Fibroblast of lung (primary cell): ENCODE results near the gene AP2B1. TPM values are rescaled to one million over a fixed set of nuclear protein-coding genes. Genes with fewer than 3 reads are reported as not detected.

Experiments
- DNase-seq, 2 donors: peaks; one replicate each; pipeline versions ENCODE4 v3.0.0 to v3.0.0-alpha.2; 2010; ENCODE audit warnings: low read depth in 2 of 2
- H2AFZ ChIP-seq: 2 replicates; pipeline ENCODE4 v1.5.1; 2012; ENCODE audit warnings: low read length, control low read depth, inconsistent platforms
- H3K27ac ChIP-seq: 2 replicates; pipeline ENCODE4 v1.5.1; 2011; ENCODE audit warnings: low read length, control low read depth; ENCODE audit not compliant: insufficient read depth
- H3K27me3 ChIP-seq: 2 replicates; pipeline ENCODE4 v1.5.1; 2011; ENCODE audit warnings: mild to moderate bottlenecking, low read length; ENCODE audit not compliant: control insufficient read depth, insufficient read depth
- H3K36me3 ChIP-seq: 2 replicates; pipeline ENCODE4 v1.5.1; 2011; ENCODE audit warnings: low read length; ENCODE audit not compliant: control insufficient read depth, insufficient read depth
- H3K4me1 ChIP-seq: 2 replicates; pipeline ENCODE4 v1.5.1; 2011; ENCODE audit warnings: low read length; ENCODE audit not compliant: control insufficient read depth, insufficient read depth; ENCODE audit errors: extremely low read depth
- H3K4me2 ChIP-seq: 2 replicates; pipeline ENCODE4 v1.5.1; 2011; ENCODE audit warnings: low read length, control low read depth; ENCODE audit not compliant: insufficient read depth; ENCODE audit errors: extremely low read depth
- H3K4me3 ChIP-seq, 4 experiments: fragments of 200-600 bp in 1 of 4; sonication (generic) in 1 of 4; replicated peaks in 1 of 4; 2 replicates each; pipeline ENCODE4 v1.5.1; 2011 to 2016; ENCODE audit warnings: low read length in 4 of 4, low read depth in 3 of 4, mild to moderate bottlenecking in 3 of 4, control low read depth in 2 of 4, inconsistent platforms in 1 of 4, mixed read lengths in 1 of 4; ENCODE audit not compliant: insufficient read depth in 1 of 4; ENCODE audit errors: control extremely low read depth in 1 of 4
- H3K79me2 ChIP-seq: 2 replicates; pipeline ENCODE4 v1.5.1; 2012; ENCODE audit warnings: mild to moderate bottlenecking, low read length, inconsistent platforms; ENCODE audit not compliant: control insufficient read depth, insufficient read depth
- H3K9ac ChIP-seq: 2 replicates; pipeline ENCODE4 v1.5.1; 2011; ENCODE audit warnings: mild to moderate bottlenecking, low read length, control low read depth; ENCODE audit not compliant: insufficient read depth
- H3K9me3 ChIP-seq: 2 replicates; pipeline ENCODE4 v1.5.1; 2012; ENCODE audit warnings: low read depth, low read length; ENCODE audit not compliant: control insufficient read depth, insufficient read depth
- H4K20me1 ChIP-seq: 2 replicates; pipeline ENCODE4 v1.5.1; 2011; ENCODE audit warnings: low read length; ENCODE audit not compliant: control insufficient read depth, insufficient read depth; ENCODE audit errors: extremely low read depth
- EZH2 ChIP-seq: IDR thresholded peaks from 2 replicates; pipeline ENCODE4 v1.5.1; 2012; ENCODE audit warnings: low read length, control low read depth, mild to moderate bottlenecking; ENCODE audit errors: missing control alignments
- polyA plus RNA-seq, 2 donors: library from polyadenylated mRNA; depleted of rRNA in 1 of 2; stranded (reverse) in 1 of 2; unstranded in 1 of 2; fragments of >200 nt; gene quantifications; 2 replicates each; pipeline ENCODE4 v1.2.1, GENCODE V29; 2011 to 2012; ENCODE audit warnings: missing spikeins in 1 of 2
- total RNA-seq: library from RNA; depleted of rRNA; stranded (reverse); fragments of >200 nt; gene quantifications from 2 replicates; pipeline ENCODE4 v1.2.1, GENCODE V29; 2014
- TF ChIP-seq, protein P1 (sequence below), 2 donors: IDR thresholded peaks in 1 of 2; conservative IDR thresholded peaks in 1 of 2; 1 replicate in 1 of 2; 2 replicates in 1 of 2; pipeline ENCODE4 v1.5.1; 2011 to 2012; ENCODE audit warnings: low read length in 2 of 2, control low read depth in 1 of 2, inconsistent platforms in 1 of 2, low read depth in 1 of 2, mild to moderate bottlenecking in 1 of 2

The AP2B1 gene
- total and polyA plus RNA-seq, 2 donors (not counting 1 experiment from before 2014, with no cell fraction given) = 109 to 236 TPM

GRCh38 chr17:35708951-35709350 is 121.8 kb downstream of the AP2B1 start:
- Histone ChIP-seq H4K20me1 (no peaks in the 10 kb centered on the region), H3K4me1 (peaks cover 5% of the 10 kb centered on the region)
- TF ChIP-seq, protein P1, sequence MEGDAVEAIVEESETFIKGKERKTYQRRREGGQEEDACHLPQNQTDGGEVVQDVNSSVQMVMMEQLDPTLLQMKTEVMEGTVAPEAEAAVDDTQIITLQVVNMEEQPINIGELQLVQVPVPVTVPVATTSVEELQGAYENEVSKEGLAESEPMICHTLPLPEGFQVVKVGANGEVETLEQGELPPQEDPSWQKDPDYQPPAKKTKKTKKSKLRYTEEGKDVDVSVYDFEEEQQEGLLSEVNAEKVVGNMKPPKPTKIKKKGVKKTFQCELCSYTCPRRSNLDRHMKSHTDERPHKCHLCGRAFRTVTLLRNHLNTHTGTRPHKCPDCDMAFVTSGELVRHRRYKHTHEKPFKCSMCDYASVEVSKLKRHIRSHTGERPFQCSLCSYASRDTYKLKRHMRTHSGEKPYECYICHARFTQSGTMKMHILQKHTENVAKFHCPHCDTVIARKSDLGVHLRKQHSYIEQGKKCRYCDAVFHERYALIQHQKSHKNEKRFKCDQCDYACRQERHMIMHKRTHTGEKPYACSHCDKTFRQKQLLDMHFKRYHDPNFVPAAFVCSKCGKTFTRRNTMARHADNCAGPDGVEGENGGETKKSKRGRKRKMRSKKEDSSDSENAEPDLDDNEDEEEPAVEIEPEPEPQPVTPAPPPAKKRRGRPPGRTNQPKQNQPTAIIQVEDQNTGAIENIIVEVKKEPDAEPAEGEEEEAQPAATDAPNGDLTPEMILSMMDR (conservative IDR thresholded peaks at IDR 0.05 in 1 of 2, IDR thresholded peaks at IDR 0.05 in 1 of 2; ENCODE audit: low read depth in 1 of 2, low read length in 2 of 2) = no peak
- TF ChIP-seq EZH2 = no peak

DNA sequence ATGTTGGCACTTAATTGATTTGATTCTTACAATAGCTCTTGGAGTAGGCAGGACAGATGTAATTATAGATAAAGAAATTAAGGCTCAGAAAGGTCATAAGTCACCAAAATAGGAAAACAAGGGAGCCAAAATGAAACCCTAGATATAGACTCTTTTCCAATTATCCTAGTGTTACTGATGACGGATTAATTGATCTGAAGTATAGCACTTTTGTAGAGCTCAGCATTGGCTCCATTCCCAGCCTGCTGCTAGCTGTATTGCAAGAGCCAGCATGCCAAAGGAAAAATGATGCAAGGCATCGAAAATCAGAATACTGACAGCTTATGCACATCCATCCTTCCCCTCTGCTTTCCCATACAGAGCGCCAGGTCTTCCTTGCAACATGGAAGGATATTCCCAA is 122.8 kb downstream of the AP2B1 start:
- Histone ChIP-seq H3K27me3 (no peaks in the 10 kb centered on the region), H3K9me3 (no peaks in the 10 kb centered on the region), H2AFZ (no peak overlapping the region), H3K36me3 (peaks cover 1% of the 10 kb centered on the region), H3K79me2 (no peaks in the 10 kb centered on the region), H3K4me2 (no peak overlapping the region), H3K4me3 (no peak overlapping the region), H3K9ac (no peak overlapping the region), H4K20me1 (no peaks in the 10 kb centered on the region), H3K4me1 (peaks cover 5% of the 10 kb centered on the region), H3K27ac (no peak overlapping the region)
- peak in 1 of 2 donors; percentile 87 for DNase-seq
- TF ChIP-seq, protein P1 (conservative IDR thresholded peaks at IDR 0.05 in 1 of 2, IDR thresholded peaks at IDR 0.05 in 1 of 2; ENCODE audit: low read depth in 1 of 2, low read length in 2 of 2) = no peak
- TF ChIP-seq EZH2 = no peak

More at GRCh38 chr17:35708951-35709350, 121.8 kb downstream of the AP2B1 start:
- H3K4me3 ChIP-seq = no peak overlapping the region
- no peak overlapping the region for H3K4me2 ChIP-seq
- H3K9ac ChIP-seq = no peak overlapping the region
- DNase-seq = no peak
- H2AFZ ChIP-seq = no peak overlapping the region
- H3K9me3 ChIP-seq = no peaks in the 10 kb centered on the region
- H3K79me2 ChIP-seq = no peaks in the 10 kb centered on the region
- H3K27me3 ChIP-seq = no peaks in the 10 kb centered on the region
- peaks cover 1% of the 10 kb centered on the region for H3K36me3 ChIP-seq
- no peak overlapping the region for H3K27ac ChIP-seq

- H3K9ac ChIP-seq = no peak overlapping the region
- no peaks in the 10 kb centered on the region for H3K79me2 ChIP-seq
- no peak for TF ChIP-seq EZH2
- TF ChIP-seq, protein P1 (conservative IDR thresholded peaks at IDR 0.05 in 1 of 2, IDR thresholded peaks at IDR 0.05 in 1 of 2; ENCODE audit: low read depth in 1 of 2, low read length in 2 of 2) = no peak
- no peaks in the 10 kb centered on the region for H3K9me3 ChIP-seq
- H3K27me3 ChIP-seq = no peaks in the 10 kb centered on the region
- H3K4me2 ChIP-seq = no peak overlapping the region
- H3K27ac ChIP-seq = no peak overlapping the region
- no peak for DNase-seq
- peaks cover 1% of the 10 kb centered on the region for H3K36me3 ChIP-seq
- peaks cover 5% of the 10 kb centered on the region for H3K4me1 ChIP-seq
- H3K4me3 ChIP-seq = no peak overlapping the region
- no peak overlapping the region for H2AFZ ChIP-seq
- H4K20me1 ChIP-seq = no peaks in the 10 kb centered on the region
Observed at GRCh38 chr17:35710950-35711349, 123.8 kb downstream of the AP2B1 start.
